HG02970 (cell line): Measurements from ENCODE around the gene PCLO.
"Not testable (repeated sequence)": the region's sequence is repeated elsewhere in the genome, so short reads cannot be mapped to it uniquely, and the experiment has no call there.

Experiments
- ATAC-seq: cut with Tn5 transposase; IDR thresholded peaks from one replicate; pipeline ENCODE4 v1.9.1; 2021; ENCODE audit warnings: mild to moderate bottlenecking, moderate library complexity, moderate number of reproducible peaks; ENCODE audit not compliant: unreplicated experiment, low FRiP score

Gene PCLO

DNA sequence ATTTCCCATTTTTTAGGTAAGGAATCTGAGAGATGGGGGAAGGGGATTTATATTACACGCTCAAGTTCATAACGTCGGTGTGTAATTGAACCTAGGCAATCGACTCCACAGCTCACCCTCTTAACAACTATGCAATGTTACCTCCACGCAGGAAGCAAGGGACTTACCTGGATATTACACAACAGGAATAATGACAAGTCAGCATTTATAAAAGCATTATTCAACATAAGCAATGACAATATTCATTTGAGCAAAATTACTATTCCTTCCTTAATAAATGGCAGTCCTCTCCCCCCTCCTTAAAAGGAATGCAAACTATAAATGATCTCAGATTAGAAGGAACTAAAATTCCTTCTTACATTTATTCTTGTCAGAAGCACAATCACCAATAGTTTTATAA, 104.0 kb downstream of the PCLO start:
- ATAC-seq: no peak

DNA sequence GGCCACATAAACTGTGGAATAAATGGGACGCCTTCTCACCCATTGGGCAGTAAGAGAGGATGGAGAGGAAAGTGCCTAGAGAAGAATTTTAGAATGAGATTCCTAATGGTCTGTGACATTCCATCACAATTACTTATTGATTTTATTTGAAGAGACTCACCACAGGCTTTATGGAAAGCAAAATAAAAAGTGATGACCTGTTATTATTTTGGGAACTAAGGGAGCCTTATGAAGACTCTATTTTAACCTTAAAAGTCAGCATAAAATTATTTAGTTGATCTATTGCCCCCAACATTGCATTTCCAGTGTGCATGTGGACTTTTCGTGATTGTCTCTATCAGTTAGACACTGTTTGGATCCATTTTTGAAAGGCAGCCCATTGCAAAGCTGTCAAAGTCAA, 107.5 kb downstream of the PCLO start:
- no peak for ATAC-seq

DNA sequence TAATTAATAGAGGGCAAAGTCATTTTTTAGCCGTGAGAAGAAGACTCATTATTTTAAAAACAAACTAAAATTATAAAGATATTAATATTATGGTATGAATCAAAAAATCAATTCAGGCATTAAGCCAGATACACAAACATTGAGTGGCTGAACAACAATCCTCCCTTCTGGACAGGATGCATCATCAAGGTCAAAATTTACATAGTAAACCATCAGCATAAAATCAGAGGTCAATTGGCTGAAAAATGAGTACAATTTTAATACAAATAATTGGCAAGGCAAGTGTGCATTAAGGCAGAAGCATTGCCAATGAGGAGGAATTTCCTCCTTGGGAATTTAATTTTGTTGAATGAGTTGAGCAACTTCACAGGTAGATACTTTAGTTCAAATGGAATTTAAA, 108.2 kb downstream of the PCLO start:
- ATAC-seq: no peak

DNA sequence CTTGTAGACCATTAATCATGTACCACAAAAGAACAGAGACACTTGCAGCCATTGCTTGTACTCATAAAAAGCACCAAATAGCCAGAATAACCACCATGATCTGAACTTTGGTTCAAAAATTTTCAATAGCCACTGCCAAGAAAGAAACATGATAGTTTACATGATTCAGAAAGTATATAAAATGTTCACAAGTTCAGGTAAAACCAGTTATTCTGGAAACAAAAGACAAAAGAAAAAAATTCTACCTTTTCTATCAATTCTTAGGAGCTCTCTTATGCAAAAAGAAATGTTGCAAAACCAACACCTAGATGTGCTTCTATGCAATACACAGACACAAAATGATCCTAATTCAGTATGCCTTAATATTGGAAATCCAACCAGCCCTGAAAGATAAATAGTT, 108.7 kb downstream of the PCLO start:
- ATAC-seq: no peak

DNA sequence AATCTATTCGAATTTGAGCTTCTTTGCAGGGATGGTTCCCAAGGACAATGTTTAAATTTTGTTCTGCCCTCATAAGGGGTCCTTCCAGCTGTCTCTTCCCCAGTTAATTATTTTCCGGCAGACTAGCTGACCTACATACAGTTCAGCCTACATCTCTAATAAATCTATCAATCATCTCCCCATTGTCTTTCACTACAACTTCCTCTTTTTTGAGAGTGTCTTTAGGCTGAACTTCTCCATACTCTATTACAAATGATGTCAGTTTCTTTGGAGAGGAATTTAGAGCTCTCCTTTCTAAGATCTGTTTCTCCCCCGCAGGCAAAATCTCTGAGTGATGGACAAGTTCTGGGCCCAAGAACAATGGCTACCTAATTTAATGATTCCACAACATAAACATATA, 122.2 kb downstream of the PCLO start:
- ATAC-seq: no peak

DNA sequence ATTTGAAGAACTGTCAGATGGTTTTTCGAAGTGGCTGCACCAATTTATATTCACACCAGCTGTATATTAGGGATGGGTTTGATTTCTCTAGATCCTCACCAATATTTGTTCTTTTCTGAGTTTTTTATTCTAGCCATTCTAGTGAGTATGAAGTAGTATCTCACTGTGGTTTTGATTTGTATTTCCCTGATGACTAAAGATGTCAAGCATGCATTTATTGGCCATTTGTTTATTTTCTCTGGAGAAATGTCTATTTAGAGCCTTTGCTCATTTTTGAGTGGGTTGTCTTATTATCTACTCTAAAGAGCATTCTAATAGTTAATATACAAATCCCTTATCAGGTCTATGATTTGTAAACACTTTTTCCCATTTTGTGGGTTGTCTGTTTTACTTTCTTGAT, 123.9 kb downstream of the PCLO start:
- no peak for ATAC-seq

DNA sequence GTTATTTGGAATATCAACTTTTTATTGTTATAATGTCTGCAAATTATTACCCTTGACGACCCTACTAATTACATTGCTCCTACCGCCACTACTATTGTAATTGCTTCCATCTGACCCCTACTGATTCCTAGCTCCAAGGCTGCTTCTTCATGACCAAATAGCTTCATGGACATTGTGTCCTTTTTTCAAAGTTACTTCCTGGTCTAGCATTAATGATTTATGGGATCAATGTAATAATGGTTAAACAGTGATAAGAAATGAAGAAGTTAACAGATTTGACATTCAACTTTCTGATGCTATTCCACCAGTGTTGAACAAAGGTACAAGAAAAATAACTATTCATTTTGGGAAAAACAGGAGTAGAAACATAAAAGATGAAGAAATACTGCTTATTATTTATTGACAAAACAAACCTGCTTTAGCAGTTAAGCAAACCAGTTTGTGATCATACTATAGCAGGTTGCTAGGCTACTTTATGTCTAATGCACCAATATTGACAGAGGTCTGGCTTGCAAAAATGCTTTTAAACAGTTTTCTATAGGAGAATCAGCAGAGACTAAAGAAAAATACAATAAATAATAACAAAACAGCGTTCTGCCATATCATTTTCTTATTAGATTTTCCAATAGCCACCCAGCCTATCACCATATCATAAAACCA, 125.8 kb downstream of the PCLO start:
- ATAC-seq: no peak

DNA sequence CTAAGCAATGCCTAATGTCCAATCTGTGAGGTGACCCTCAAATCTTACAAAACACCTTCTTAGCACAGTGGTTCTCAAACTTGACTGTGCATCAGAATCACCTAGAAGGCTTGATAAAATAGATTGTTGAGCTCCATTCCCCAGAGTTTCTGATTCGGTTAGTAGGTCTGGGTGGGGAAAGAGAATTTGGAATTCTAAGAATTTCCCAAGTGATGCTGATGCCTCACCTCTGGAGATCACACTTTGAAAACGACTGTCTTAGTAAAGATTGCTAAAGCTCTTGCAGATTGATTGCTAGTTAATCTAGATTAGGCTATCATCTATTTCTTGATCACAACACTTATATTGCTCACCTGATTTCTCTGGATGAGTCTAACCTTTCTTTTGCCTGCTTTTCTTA, 126.6 kb downstream of the PCLO start:
- ATAC-seq: no peak

DNA sequence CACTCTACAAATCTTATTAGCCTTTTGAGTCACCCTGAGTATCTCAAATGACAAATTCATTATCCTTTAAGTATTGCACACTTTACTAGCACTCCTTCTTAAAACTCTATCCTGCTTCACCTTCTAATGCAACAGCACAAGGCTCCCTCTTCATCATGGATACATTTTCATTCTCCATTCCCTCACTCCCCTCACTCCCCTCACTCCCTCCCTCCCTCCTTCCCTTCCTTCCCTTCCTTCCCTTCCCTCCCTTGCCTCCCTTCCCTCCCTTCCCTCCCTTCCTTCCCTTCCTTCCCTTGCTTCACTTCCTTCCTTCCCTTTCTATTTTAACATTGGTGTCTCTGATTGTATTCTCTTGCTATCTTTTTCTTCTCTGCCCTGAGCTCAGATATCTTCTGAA, 130.5 kb downstream of the PCLO start:
- no peak for ATAC-seq

DNA sequence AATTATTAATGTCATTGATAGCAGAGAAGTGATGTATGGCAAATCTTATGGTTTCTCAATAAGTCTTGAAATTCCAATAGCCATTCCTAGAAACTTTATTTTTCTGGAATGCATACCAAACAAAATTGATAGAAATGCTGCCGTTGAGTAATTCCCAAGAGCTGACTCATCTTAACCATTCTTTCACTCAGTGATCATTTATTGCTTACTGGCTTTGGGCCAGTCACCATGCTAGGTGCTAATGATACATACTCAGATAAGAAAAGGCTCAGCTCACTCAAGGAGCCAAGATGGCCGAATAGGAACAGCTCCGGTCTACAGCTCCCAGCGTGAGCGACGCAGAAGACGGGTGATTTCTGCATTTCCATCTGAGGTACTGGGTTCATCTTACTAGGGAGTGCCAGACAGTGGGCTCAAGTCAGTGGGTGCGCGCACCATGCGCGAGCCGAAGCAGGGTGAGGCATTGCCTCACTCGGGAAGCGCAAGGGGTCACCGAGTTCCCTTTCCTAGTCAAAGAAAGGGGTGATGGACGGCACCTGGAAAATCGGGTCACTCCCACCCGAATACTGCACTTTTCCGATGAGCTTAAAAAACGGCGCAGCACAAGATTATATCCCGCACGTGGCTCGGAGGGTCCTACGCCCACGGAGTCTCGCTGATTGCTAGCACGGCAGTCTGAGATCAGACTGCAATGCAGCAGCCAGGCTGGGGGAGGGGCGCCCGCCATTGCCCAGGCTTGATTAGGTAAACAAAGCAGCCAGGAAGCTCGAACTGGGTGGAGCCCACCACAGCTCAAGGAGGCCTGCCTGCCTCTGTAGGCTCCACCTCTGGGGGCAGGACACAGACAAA, 138.6 kb downstream of the PCLO start:
- not testable (repeated sequence) for ATAC-seq

DNA sequence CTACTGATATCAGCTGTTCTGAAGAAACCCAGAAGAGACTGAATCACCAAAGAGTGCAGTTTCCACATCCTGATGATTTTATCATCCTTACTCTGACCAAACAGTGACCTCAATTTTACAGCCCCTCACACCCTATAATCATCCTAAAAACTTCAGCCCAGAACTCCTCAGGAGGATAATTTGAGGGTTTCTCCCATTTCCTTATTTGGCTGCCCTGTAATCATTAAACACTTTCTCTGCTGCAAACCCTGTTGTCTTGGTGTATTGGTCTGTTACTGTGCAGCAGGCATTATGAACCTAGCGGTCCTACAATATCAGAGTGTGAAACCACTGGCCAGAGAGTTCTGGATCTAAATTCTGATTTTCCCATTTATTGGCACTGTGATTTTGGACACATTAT, 141.7 kb downstream of the PCLO start:
- ATAC-seq: no peak

DNA sequence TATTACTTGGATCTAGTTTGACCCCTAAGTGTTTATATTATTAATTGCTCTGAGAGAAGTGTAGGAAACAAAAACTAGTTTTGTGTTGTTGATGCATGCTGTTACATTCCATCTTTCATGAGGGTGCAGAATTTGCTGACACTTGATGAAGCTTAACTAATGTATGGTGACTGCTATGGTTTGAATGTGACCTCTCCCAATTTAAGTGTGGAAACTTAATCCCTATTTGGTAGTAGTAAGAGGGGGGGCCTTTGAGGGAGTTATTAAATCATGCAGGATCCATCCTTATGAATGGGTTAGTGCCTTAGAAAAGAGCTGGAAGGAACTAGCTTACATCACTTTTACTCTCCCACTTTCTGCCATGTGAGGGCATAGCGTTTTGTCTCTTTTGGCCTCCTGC, 142.5 kb downstream of the PCLO start:
- ATAC-seq: no peak

DNA sequence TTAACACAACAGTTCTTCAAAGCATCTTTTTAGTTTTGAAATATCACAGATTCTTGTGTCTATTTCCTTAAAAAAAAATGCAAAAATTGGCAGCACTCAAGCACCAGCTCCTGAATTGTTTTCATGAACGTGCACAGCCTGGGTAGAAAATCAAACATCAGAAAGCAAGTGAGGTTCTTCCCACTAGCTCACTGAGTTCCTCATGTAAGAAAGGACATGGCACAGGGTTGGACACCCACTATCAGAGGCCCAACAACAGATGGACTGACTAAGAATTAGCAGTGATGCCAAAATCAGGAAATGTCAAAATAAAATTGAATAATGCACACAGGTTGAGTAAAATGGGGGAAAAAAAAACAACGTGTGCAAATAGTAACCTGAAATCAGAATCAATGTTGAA, 146.8 kb downstream of the PCLO start:
- ATAC-seq: no peak

DNA sequence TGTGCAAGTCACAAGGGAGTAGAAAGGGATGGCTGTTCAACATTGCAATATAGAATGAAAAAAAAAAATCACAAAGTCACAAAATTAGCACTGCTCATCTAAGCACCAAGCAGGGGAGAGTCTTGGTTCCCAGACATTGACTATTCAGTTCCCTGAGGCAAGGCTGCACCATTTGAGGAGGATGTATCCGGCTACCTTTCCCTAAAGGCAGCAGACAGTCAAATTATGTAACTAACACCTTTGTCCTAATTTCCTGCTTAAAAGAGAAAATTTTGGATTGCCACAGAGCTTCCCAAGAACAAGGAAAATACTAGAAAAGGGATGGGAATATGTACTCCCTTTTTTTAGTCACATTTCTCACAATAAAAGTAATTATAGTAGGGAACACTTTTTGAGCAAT, 148.1 kb downstream of the PCLO start:
- ATAC-seq: no peak

DNA sequence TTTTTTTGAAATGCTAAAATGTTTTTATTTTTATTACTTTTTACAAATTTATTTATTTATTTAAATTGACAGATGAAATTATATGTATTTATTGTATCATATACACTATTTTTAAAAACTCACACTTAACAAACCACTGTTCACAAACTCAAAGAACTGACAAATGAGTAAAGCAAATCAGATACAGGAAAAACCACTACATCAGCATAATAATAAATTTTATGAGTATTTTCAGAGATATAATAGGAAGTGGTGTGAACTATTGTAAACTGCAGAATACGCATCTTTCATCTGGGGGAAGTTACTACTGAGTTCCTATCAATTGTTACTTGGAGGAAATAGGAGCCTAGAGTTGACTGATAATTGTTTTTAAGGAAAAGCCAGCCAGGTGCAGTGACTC, 150.7 kb downstream of the PCLO start:
- ATAC-seq: no peak

DNA sequence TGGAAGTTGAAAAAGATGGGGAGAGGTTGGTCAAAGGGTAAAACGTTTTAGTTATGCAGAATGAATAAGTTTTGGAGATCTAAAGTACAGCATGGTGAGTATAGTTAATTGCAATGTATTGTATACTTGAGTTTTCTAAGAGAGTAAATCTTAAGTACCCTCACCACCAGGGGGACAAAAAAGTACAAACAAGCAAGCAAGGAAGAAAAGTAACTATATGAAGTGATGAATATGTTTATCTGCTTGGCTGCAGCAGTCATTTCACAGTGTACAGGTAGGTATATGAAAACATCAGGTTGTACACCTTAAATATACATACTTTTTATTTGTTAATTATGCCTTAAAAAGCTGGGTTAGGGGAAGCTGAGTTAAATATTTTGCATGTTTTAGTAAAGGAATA, 157.3 kb downstream of the PCLO start:
- ATAC-seq: no peak

DNA sequence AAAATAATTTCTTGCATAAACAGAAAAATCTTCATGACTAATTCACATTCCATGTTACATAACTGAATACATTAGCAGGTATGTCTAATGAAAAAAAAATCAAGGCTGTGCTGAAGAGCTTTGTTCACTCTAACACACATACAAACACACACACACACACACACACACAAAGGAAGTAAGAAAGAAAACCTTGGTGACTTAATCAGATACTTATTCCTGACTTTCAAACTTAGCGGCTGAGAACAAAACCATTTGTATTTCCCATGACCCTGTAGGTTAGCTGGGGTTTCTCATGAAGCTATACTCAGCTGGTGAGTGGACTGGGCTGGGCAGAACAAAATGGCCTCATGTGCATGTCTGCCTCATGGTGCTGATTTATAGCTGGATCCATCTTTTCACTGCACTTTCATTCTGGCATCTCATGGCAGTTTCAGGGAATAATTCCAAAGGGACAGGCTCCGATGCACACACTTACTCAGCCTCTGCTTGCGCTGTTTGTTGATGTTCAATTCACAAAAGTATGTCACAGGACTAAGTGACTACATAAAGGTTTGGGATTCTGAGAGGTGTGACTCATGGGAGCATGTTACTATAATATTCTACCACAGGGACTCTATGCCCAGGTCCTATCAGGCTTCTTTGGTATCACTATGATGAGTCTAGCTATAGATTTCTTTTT, 161.2 kb downstream of the PCLO start:
- ATAC-seq: no peak

DNA sequence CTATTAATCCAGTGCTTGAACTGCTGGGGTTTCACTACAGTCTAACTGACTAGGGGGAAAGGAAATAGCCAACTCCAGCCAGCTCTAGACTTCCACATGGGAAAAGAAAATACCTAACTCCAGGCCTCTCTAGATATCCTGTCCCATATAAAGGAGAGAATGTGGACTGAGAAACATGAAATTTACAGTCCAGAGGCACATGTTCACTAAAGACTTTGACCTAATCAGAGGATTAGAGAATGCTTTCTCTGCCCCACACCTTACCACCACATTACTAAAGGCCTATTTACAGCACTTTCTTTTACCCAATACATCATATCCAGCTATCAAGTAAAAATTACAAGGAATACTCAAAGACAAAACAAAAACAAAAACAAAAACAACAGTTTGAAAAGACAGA, 164.2 kb downstream of the PCLO start:
- no peak for ATAC-seq

DNA sequence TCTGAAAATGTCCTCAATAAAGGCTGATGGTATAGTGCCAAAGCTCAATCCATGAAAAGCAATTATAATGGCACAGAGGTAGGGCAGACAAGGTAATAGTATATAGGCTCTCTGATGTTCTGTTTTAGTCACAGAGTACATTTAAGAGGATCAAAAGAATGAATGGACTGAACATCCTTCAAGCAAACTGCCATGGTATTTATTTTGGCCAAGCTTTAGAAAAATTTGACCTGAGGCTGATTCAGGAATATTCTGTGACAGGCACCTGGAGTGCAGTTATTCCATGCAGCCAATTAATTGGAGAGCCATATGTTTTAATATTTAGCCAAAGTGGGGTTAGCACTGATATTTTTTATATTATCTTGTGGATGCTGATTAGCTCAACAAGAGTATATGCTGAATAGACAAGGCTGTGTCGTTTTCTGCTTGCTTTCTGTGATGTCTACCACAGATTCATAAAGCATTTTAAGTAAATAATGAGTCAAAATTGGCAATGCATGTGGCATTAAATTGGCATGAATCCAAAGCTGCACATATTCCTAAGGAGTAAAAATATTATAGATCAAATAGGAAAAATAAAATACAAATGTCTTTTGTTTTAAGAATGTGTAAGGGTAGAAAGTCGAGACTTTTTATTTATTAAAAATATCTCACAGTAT, 177.4 kb downstream of the PCLO start:
- no peak for ATAC-seq

DNA sequence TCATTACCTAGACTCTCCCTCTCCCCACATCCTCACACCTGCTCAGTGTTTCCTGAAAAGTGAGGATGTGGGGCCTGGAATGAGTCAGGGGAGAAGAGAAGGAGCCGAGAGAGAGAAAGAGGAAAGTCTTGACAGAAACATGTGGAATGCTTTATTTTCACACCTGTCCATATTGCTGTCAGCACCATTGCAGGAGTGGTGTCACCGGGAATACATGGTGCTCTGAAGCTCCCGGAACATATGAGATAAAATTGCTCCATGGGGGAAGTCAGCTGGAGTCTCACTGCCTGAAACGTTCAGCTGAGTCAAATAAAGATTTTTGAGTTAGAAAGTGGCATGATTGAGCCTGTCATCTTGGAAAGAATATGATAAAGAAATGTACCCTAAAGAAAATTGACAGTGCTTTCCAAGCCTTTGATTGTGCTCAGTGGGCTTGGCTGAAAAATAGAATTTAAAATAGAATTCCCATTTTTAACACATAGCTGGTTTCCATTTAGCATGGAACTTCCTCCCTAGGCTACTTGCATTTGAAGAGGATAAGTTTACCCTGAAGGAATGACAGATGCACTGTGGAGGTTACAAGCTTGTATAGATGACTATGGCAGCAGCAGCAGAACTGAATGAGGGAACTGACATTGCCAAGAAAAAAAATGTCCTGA, 182.4 kb downstream of the PCLO start:
- ATAC-seq: no peak
